ENCODE measurements around the gene F13A1.

F13A1 gene

GRCh38 chr6:6319952-6320811 is at the start of gene F13A1:
Gene F13A1, minus strand, starts transcription at chr6:6320662. Its CDS starts 1,998 bp downstream, at chr6:6318664.
- H3K27ac ChIP-seq (ENCODE audit: poor library complexity, severe bottlenecking): no peak within 1 kb of the TSS
- H3K4me1 ChIP-seq (ENCODE audit: insufficient read depth, poor library complexity, severe bottlenecking): peaks cover 2% of the 10 kb centered on the region
- no peaks in the 10 kb centered on the region for H3K36me3 ChIP-seq (ENCODE audit: low read depth)
- no peak for TF ChIP-seq CTCF (IDR thresholded peaks at IDR 0.05; ENCODE audit: poor library complexity, severe bottlenecking)
- no peak within 1 kb of the TSS for H3K4me3 ChIP-seq (ENCODE audit: severe bottlenecking)
- peaks cover 39% of the 10 kb centered on the region for H3K27me3 ChIP-seq (ENCODE audit: insufficient read depth, poor library complexity, severe bottlenecking)
- DNase-seq (ENCODE audit: low spot score) (no peak), ATAC-seq (ENCODE audit: low read depth) (peak; percentile 28; the same call in 2 of the 3 replicates)
- no peaks in the 10 kb centered on the region for H3K9me3 ChIP-seq (ENCODE audit: severe bottlenecking)

DNA sequence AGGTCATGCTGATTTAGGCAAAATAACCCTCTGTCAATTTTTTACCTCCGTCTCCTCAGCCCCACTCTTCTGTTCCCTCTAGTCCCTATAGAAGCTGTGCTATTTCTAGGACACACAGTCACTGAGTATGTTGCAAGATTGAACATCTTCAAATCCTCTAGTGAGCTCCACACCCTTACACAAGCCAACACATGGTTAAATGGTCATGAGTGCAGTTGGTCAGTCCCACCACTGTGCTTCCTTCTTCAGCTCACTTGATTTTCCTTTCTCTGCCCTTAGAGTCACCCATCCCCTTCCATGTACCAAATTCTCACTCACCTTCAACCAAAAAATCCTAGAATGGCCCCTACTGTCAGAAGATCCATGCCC is 48.2 kb upstream of the F13A1 start:
- no peaks in the 10 kb centered on the region for H3K36me3 ChIP-seq (ENCODE audit: low read depth)
- peaks cover 7% of the 10 kb centered on the region for H3K27me3 ChIP-seq (ENCODE audit: insufficient read depth, poor library complexity, severe bottlenecking)
- TF ChIP-seq CTCF (IDR thresholded peaks at IDR 0.05; ENCODE audit: poor library complexity, severe bottlenecking): no peak

DNA sequence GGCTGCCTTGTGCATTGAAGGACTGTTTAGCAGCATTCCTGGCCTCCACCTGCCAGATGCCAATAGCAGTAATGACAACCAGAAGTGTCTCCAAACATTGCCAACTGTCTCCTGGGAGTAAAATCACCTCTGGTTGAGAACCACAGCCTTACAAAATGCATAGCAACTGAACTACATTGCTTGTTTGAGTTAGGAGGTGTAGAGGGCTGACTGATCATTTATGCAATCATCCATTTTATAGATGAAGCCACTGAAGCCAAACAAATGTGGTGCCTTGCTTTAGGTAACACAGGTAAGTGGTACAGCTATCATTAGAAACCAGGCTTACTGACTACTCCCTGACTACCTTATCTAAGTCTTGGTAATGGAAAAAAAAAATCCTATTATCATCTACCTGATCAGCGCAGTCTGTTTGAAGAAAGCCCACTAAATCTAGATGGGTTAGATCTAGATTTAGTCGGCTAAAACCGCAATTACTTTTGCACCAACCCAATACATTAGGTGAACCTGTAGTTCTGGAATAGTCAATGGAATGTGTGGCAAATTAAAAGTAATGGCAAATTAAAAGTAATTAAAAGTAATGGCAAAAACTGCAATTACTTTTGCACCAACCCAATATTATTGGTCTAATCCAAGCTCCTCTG is 47.7 kb upstream of the F13A1 start:
- Histone ChIP-seq H3K27me3 (ENCODE audit: insufficient read depth, poor library complexity, severe bottlenecking) (peaks cover 6% of the 10 kb centered on the region), H3K4me1 (ENCODE audit: insufficient read depth, poor library complexity, severe bottlenecking) (no peaks in the 10 kb centered on the region), H3K36me3 (ENCODE audit: low read depth) (no peaks in the 10 kb centered on the region), H3K9me3 (ENCODE audit: severe bottlenecking) (no peaks in the 10 kb centered on the region), H3K4me3 (ENCODE audit: severe bottlenecking) (no peak overlapping the region), H3K27ac (ENCODE audit: poor library complexity, severe bottlenecking) (no peak overlapping the region)
- DNase-seq (ENCODE audit: low spot score): no peak
- TF ChIP-seq CTCF (IDR thresholded peaks at IDR 0.05; ENCODE audit: poor library complexity, severe bottlenecking): no peak
- no peak for ATAC-seq (ENCODE audit: low read depth)

More for the DNA sequence above, 48.2 kb upstream of the F13A1 start:
- ATAC-seq (ENCODE audit: low read depth) (no peak), DNase-seq (ENCODE audit: low spot score) (no peak)
- Histone ChIP-seq H3K9me3 (ENCODE audit: severe bottlenecking) (no peaks in the 10 kb centered on the region), H3K27ac (ENCODE audit: poor library complexity, severe bottlenecking) (no peak overlapping the region), H3K4me3 (ENCODE audit: severe bottlenecking) (no peak overlapping the region), H3K4me1 (ENCODE audit: insufficient read depth, poor library complexity, severe bottlenecking) (no peaks in the 10 kb centered on the region)

GRCh38 chr6:6366803-6367202 is 46.3 kb upstream of the F13A1 start:
- Histone ChIP-seq H3K4me3 (ENCODE audit: severe bottlenecking) (no peak overlapping the region), H3K4me1 (ENCODE audit: insufficient read depth, poor library complexity, severe bottlenecking) (no peaks in the 10 kb centered on the region), H3K36me3 (ENCODE audit: low read depth) (no peaks in the 10 kb centered on the region), H3K9me3 (ENCODE audit: severe bottlenecking) (no peaks in the 10 kb centered on the region), H3K27me3 (ENCODE audit: insufficient read depth, poor library complexity, severe bottlenecking) (no peaks in the 10 kb centered on the region), H3K27ac (ENCODE audit: poor library complexity, severe bottlenecking) (no peak overlapping the region)
- DNase-seq (ENCODE audit: low spot score) (no peak), ATAC-seq (ENCODE audit: low read depth) (no peak)
- no peak for TF ChIP-seq CTCF (IDR thresholded peaks at IDR 0.05; ENCODE audit: poor library complexity, severe bottlenecking)

Measured in RWPE2 (cell line).